Measurements from ENCODE around the gene SLC16A10. TPM values are rescaled to one million over a fixed set of nuclear protein-coding genes. Genes with fewer than 3 reads are reported as not detected.

The SLC16A10 gene
- total and polyA plus RNA-seq, 2 donors (not counting 3 experiments of a cell fraction or from before 2014, with no cell fraction given) = not detected

GRCh38 chr6:111231090-111231459 is 143.8 kb downstream of the SLC16A10 start:
- intact Hi-C loops (cut with micrococcal nuclease) (no loop called here), dilution Hi-C loops (cut with MboI; ENCODE audit: extremely low pct_ligation_motif_present, low sequenced_read_pairs) (no loop called here)
- Histone ChIP-seq H3K9me3 (replicated peaks; ENCODE audit: control insufficient read depth, insufficient read depth, low read length) (no peaks in the 10 kb centered on the region), H3K27ac (ENCODE audit: insufficient read depth, low read depth, low read length) (no peak overlapping the region), H2AFZ (ENCODE audit: low read depth, low read length) (no peak overlapping the region), H3K79me2 (ENCODE audit: control insufficient read depth, insufficient read depth, low read length) (no peaks in the 10 kb centered on the region), H3K9me1 (replicated peaks; ENCODE audit: control insufficient read depth, extremely low read depth, insufficient read depth, low read length) (no peaks in the 10 kb centered on the region), H3K4me1 (ENCODE audit: control insufficient read depth, extremely low read depth, insufficient read depth, low read length) (no peaks in the 10 kb centered on the region), H3K27me3 (ENCODE audit: control insufficient read depth in 2 of 2, insufficient read depth in 2 of 2, low read length in 2 of 2) (peaks cover 0 to 5% of the 10 kb centered on the region in 2 experiments), H3K9ac (replicated peaks; ENCODE audit: extremely low read depth, insufficient read depth, low read length) (no peak overlapping the region), H4K20me1 (replicated peaks; ENCODE audit: control insufficient read depth, extremely low read depth, insufficient read depth, low read length) (no peaks in the 10 kb centered on the region), H3K4me2 (ENCODE audit: insufficient read depth, low read length) (no peak overlapping the region), H3K4me3 (replicated peaks in 1 of 3; ENCODE audit: insufficient read depth in 1 of 3, low read depth in 1 of 3, low read length in 3 of 3) (no peak overlapping the region), H3K36me3 (ENCODE audit: control insufficient read depth in 2 of 2, extremely low read depth in 1 of 2, insufficient read depth in 2 of 2, low read length in 2 of 2) (no peaks in the 10 kb centered on the region)
- no peak for DNase-seq (ENCODE audit: low read depth, low spot score)
- no peak for FAIRE-seq
- POLR2A ChIA-PET = no interaction called here
- TF ChIP-seq FOS (IDR thresholded peaks at IDR 0.05; ENCODE audit: borderline replicate concordance, insufficient read depth, low read length) (no peak), JUN (IDR thresholded peaks at IDR 0.05; ENCODE audit: borderline replicate concordance, insufficient read depth, insufficient read length, low read depth) (no peak), MYC (IDR thresholded peaks at IDR 0.05; ENCODE audit: low read depth, low read length) (no peak), POLR2AphosphoS5 (IDR thresholded peaks at IDR 0.05; ENCODE audit: insufficient read depth, low read depth, low read length) (no peak), POLR2A (IDR thresholded peaks at IDR 0.05; ENCODE audit: low read depth, low read length) (no peak), CTCF (IDR thresholded peaks at IDR 0.05; ENCODE audit: extremely low read depth in 1 of 2, insufficient read depth in 1 of 2, low read depth in 1 of 2, low read length in 2 of 2) (no peak), GATA2 (IDR thresholded peaks at IDR 0.05; ENCODE audit: insufficient read depth, insufficient read length, low read depth, low read length) (no peak), EZH2 (IDR thresholded peaks at IDR 0.05; ENCODE audit: borderline replicate concordance, low read depth, low read length, severe bottlenecking) (no peak), MAX (IDR thresholded peaks at IDR 0.05; ENCODE audit: insufficient read depth, insufficient read length) (no peak)
- BruUV-seq (replicated peaks) = no TSS peak
- CTCF ChIA-PET = interaction anchor here (1.3 kb wide), 1 partner anchor 10 kb away, joined by 4 read pairs; no protein-coding TSS in a partner anchor

Measured in endothelial cell of umbilical vein (primary cell).